Measurements from ENCODE around the gene NPLOC4. TPM values are rescaled to one million over a fixed set of nuclear protein-coding genes. Genes with fewer than 3 reads are reported as not detected.

Gene NPLOC4
- total RNA-seq, 4 donors from 2014 or later: 14.6 to 86.3 (median 30.9) TPM

GRCh38 chr17:81529437-81529803, 107.5 kb downstream of the NPLOC4 start:
- intact Hi-C loops (cut with DNase I; ENCODE audit: low total_unique reads): no loop called here
- H3K27me3 ChIP-seq: peaks cover 0 to 5% of the 10 kb centered on the region in 2 donors

GRCh38 chr17:81528651-81529436, 108.1 kb downstream of the NPLOC4 start:
- Histone ChIP-seq H3K9me3 (no peaks in the 10 kb centered on the region), H3K27me3 (peaks cover 0 to 5% of the 10 kb centered on the region in 2 donors), H3K4me1 (no peaks in the 10 kb centered on the region), H3K27ac (no peak overlapping the region), H3K36me3 (no peaks in the 10 kb centered on the region), H3K4me3 (no peak overlapping the region)
- DNase-seq: no peak
- intact Hi-C loops (cut with DNase I; ENCODE audit: low total_unique reads): no loop called here
- TF ChIP-seq, protein P1, sequence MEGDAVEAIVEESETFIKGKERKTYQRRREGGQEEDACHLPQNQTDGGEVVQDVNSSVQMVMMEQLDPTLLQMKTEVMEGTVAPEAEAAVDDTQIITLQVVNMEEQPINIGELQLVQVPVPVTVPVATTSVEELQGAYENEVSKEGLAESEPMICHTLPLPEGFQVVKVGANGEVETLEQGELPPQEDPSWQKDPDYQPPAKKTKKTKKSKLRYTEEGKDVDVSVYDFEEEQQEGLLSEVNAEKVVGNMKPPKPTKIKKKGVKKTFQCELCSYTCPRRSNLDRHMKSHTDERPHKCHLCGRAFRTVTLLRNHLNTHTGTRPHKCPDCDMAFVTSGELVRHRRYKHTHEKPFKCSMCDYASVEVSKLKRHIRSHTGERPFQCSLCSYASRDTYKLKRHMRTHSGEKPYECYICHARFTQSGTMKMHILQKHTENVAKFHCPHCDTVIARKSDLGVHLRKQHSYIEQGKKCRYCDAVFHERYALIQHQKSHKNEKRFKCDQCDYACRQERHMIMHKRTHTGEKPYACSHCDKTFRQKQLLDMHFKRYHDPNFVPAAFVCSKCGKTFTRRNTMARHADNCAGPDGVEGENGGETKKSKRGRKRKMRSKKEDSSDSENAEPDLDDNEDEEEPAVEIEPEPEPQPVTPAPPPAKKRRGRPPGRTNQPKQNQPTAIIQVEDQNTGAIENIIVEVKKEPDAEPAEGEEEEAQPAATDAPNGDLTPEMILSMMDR (IDR thresholded peaks at IDR 0.05): no peak
- TF ChIP-seq POLR2A (IDR thresholded peaks at IDR 0.05): no peak

More at GRCh38 chr17:81529437-81529803, 107.5 kb downstream of the NPLOC4 start:
- Histone ChIP-seq H3K9me3 (no peaks in the 10 kb centered on the region), H3K36me3 (no peaks in the 10 kb centered on the region), H3K4me1 (no peaks in the 10 kb centered on the region), H3K27ac (no peak overlapping the region), H3K4me3 (no peak overlapping the region)
- no peak for TF ChIP-seq POLR2A (IDR thresholded peaks at IDR 0.05)
- DNase-seq: no peak

DNA sequence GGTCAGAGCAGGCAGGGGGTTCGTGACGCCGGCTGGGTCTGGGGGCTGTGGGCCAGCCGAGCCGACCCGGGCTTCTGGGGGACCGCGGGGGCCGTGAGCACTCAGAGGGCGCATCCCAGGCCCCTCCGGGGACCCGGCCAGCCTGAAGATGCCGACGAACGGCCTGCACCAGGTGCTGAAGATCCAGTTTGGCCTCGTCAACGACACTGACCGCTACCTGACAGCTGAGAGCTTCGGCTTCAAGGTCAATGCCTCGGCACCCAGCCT, 108.6 kb downstream of the NPLOC4 start:
- H3K27me3 ChIP-seq: peaks cover 0 to 5% of the 10 kb centered on the region in 2 donors
- H3K36me3 ChIP-seq: no peaks in the 10 kb centered on the region
- H3K9me3 ChIP-seq: no peaks in the 10 kb centered on the region
- intact Hi-C loops (cut with DNase I; ENCODE audit: low total_unique reads): no loop called here
- DNase-seq: no peak
- H3K4me1 ChIP-seq: no peaks in the 10 kb centered on the region
- no peak overlapping the region for H3K27ac ChIP-seq
- H3K4me3 ChIP-seq: no peak overlapping the region
- TF ChIP-seq, protein P1 (IDR thresholded peaks at IDR 0.05): no peak
- no peak for TF ChIP-seq POLR2A (IDR thresholded peaks at IDR 0.05)

DNA sequence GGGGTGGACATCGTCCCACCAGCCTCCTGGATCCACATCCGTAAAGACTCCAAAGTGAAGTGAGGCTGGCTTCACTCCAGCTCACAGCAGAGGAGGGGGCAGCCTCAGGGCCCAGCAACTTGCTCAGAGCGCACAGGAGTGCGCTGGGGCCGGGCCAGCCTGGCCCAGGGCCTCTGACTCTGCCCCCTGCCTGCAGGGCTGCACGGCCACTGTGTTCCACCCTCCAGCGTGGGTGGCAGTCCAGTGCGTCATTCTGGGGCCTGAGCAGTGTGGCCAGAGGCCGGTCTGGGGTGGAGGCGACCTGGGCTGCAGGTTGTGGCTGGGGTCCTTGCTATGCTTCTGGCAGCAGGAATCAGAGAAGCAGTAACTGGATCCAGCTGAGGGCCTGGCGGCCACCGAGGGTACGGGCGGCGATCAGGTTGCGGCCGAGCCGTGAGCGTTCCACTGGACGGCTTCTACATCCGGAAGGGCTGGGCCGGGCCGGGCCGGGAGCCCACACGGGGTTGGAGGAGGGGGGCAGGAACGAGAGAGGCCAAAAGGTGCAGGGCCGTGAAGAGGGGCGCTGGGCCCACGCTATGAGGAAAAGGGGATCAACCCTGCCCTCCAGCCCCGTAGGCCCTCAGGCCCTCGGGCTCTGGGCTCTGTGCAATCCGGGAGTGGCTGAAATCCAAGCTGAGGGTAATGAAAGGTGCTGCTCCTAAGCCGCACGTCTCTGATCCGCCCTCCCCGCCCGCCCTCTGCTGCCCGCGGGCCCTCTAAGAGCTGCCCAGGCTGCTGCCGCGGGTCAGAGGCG, 109.1 kb downstream of the NPLOC4 start, which contains the start of gene FSCN2:
Gene FSCN2 (plus strand): TSS at position 787 of the 793 bp plus-strand sequence. CDS start 155 bp downstream, outside the sequence.
- Histone ChIP-seq H3K27ac (no peak within 1 kb of the TSS), H3K4me1 (no peaks in the 10 kb centered on the region), H3K27me3 (peaks cover 0 to 5% of the 10 kb centered on the region in 2 donors), H3K4me3 (no peak within 1 kb of the TSS), H3K36me3 (no peaks in the 10 kb centered on the region), H3K9me3 (no peaks in the 10 kb centered on the region)
- no peak for DNase-seq
- intact Hi-C loops (cut with DNase I; ENCODE audit: low total_unique reads): no loop called here
- TF ChIP-seq POLR2A (IDR thresholded peaks at IDR 0.05): no peak
- TF ChIP-seq, protein P1 (IDR thresholded peaks at IDR 0.05): no peak

GRCh38 chr17:81526662-81527571, 110.0 kb downstream of the NPLOC4 start:
- no peaks in the 10 kb centered on the region for H3K9me3 ChIP-seq
- H3K4me3 ChIP-seq: no peak overlapping the region
- intact Hi-C loops (cut with DNase I; ENCODE audit: low total_unique reads): no loop called here
- H3K27ac ChIP-seq: no peak overlapping the region
- H3K36me3 ChIP-seq: no peaks in the 10 kb centered on the region
- TF ChIP-seq POLR2A (IDR thresholded peaks at IDR 0.05): no peak
- TF ChIP-seq, protein P1 (IDR thresholded peaks at IDR 0.05): no peak
- H3K27me3 ChIP-seq: peaks cover 0 to 5% of the 10 kb centered on the region in 2 donors
- DNase-seq: no peak
- H3K4me1 ChIP-seq: no peaks in the 10 kb centered on the region

All from uterus (tissue), 4 donors.